OCI-LY3 (cell line): ENCODE measurements around the gene ZHX3.

Experiments
- CTCF ChIP-seq: fragments of 200-600, 300-600 bp; sonication (generic); IDR thresholded peaks from 2 replicates; pipeline ENCODE4 v1.5.1; 2014; ENCODE audit warnings: antibody characterized with exemption, low read length, low read depth
- EZH2phosphoT487 ChIP-seq: fragments of 200-600 bp; shearing (Covaris generic); IDR thresholded peaks from 2 replicates; pipeline ENCODE4 v1.6.1; 2018; ENCODE audit warnings: antibody characterized with exemption, mixed run types, low read depth

- TF ChIP-seq CTCF: no peak
- TF ChIP-seq EZH2phosphoT487: no peak
Observed at GRCh38 chr20:41166201-41167117, 151.1 kb downstream of the ZHX3 start.
